SK-N-SH (cell line): Measurements from ENCODE around the gene G3BP1. TPM values are rescaled to one million over a fixed set of nuclear protein-coding genes. Genes with fewer than 3 reads are reported as not detected.

Experiments used
- CTCF ChIA-PET: fragments of 300-600, 350-600 bp; formaldehyde crosslinking; extraction: SDS; loops from one replicate; lab custom pipeline; 2021; lab: Yijun Ruan, JAX
- POLR2A ChIA-PET: fragments of 350-600 bp; sonication (Branson Sonifier 250); formaldehyde crosslinking; extraction: SDS; loops from one replicate; lab custom pipeline; 2020; ENCODE audit warnings: antibody characterized with exemption, inconsistent platforms; lab: Yijun Ruan, JAX
- DNase-seq: peaks from one replicate; pipeline ENCODE4 v3.0.0; 2012
- H2AFZ ChIP-seq: fragments of 200-600 bp; sonication (generic); 2 replicates; pipeline ENCODE4 v1.8.1; 2016; ENCODE audit warnings: antibody characterized with exemption, mild to moderate bottlenecking, low read depth
- H3F3A ChIP-seq: fragments of 200-600 bp; sonication (generic); replicated peaks from 2 replicates; pipeline ENCODE3; 2016; ENCODE audit warnings: antibody characterized with exemption, mild to moderate bottlenecking; ENCODE audit not compliant: insufficient read depth
- H3K27ac ChIP-seq, 2 experiments: fragments of 200-500 bp in 1 of 2; fragments of 200-600 bp in 1 of 2; sonication (Bioruptor generic) in 1 of 2; sonication (generic), shearing (Covaris generic) in 1 of 2; 2 replicates each; pipeline versions ENCODE4 v1.5.1 to v1.6.1; 2014 to 2016; ENCODE audit warnings: low read depth in 2 of 2, inconsistent platforms in 1 of 2, low read length in 1 of 2, mild to moderate bottlenecking in 1 of 2, mixed read lengths in 1 of 2
- H3K27me3 ChIP-seq: fragments of 200-600 bp; sonication (generic), shearing (Covaris generic); 2 replicates; pipeline ENCODE4 v1.6.1; 2016; ENCODE audit warnings: mixed run types; ENCODE audit not compliant: insufficient read depth
- H3K36me3 ChIP-seq, 2 experiments: fragments of 200-500 bp in 1 of 2; fragments of 200-600 bp in 1 of 2; sonication (Bioruptor generic) in 1 of 2; sonication (generic) in 1 of 2; replicated peaks in 1 of 2; 2 replicates each; pipeline versions ENCODE3 to v1.5.1; 2014 to 2016; ENCODE audit warnings: low read length in 1 of 2, mild to moderate bottlenecking in 1 of 2; ENCODE audit not compliant: insufficient read depth in 2 of 2, control insufficient read depth in 1 of 2
- H3K4me1 ChIP-seq, 2 experiments: fragments of 200-500 bp in 1 of 2; fragments of 200-600 bp in 1 of 2; sonication (Bioruptor generic) in 1 of 2; sonication (generic), shearing (Covaris generic) in 1 of 2; 2 replicates each; pipeline versions ENCODE4 v1.5.1 to v1.6.1; 2014 to 2016; ENCODE audit warnings: low read depth in 1 of 2, low read length in 1 of 2, mixed run types in 1 of 2; ENCODE audit not compliant: insufficient read depth in 2 of 2, control insufficient read depth in 1 of 2
- H3K4me2 ChIP-seq: fragments of 200-600 bp; sonication (generic), shearing (Covaris generic); 2 replicates; pipeline ENCODE4 v1.6.1; 2017; ENCODE audit warnings: mixed run types
- H3K4me3 ChIP-seq, 2 experiments: fragments of 200-500 bp in 1 of 2; fragments of 200-600 bp in 1 of 2; sonication (Bioruptor generic) in 1 of 2; sonication (generic), shearing (Covaris generic) in 1 of 2; 2 replicates each; pipeline versions ENCODE4 v1.5.1 to v1.8.1; 2014 to 2016; ENCODE audit warnings: low read depth in 2 of 2, inconsistent platforms in 1 of 2, low read length in 1 of 2, mild to moderate bottlenecking in 1 of 2, mixed read lengths in 1 of 2, moderate library complexity in 1 of 2
- H3K79me2 ChIP-seq: fragments of 200-600 bp; sonication (generic); 2 replicates; pipeline ENCODE4 v1.8.1; 2017; ENCODE audit warnings: mild to moderate bottlenecking; ENCODE audit not compliant: insufficient read depth
- H3K9ac ChIP-seq: fragments of 200-600 bp; sonication (generic); 2 replicates; pipeline ENCODE4 v1.6.1; 2017; ENCODE audit warnings: mixed run types
- H3K9me2 ChIP-seq: fragments of 200-600 bp; sonication (generic); 2 replicates; pipeline ENCODE4 v1.6.1; 2017; ENCODE audit warnings: mixed run types
- H3K9me3 ChIP-seq: fragments of 200-600 bp; sonication (generic); 2 replicates; pipeline ENCODE4 v1.6.1; 2017; ENCODE audit warnings: mixed run types, mild to moderate bottlenecking, moderate library complexity
- H4K20me1 ChIP-seq: fragments of 200-600 bp; sonication (generic); 2 replicates; pipeline ENCODE4 v1.6.1; 2017; ENCODE audit warnings: mild to moderate bottlenecking, mixed run types; ENCODE audit not compliant: insufficient read depth
- CHD2 ChIP-seq: fragments of 150-350 bp; IDR thresholded peaks from 2 replicates; pipeline ENCODE4 v1.6.1; 2018; ENCODE audit warnings: low read length; ENCODE audit not compliant: partially characterized antibody
- FOXM1 ChIP-seq: IDR thresholded peaks from 2 replicates; pipeline ENCODE4 v1.4.0; 2012; ENCODE audit warnings: low read depth, mild to moderate bottlenecking
- GATA2 ChIP-seq: sonication (generic); formaldehyde crosslinking; IDR thresholded peaks from 2 replicates; pipeline ENCODE4 v1.5.0; 2020; ENCODE audit warnings: mild to moderate bottlenecking, missing genetic modification reagents
- IRF3 ChIP-seq: fragments of 150-350 bp; IDR thresholded peaks from 2 replicates; pipeline ENCODE4 v1.6.1; 2016; ENCODE audit warnings: mild to moderate bottlenecking, low read depth, low read length
- MAX ChIP-seq: IDR thresholded peaks from 2 replicates; pipeline ENCODE4 v1.4.0; 2012; ENCODE audit warnings: low read depth
- MXI1 ChIP-seq: IDR thresholded peaks from 2 replicates; pipeline ENCODE4 v1.6.1; 2012; ENCODE audit warnings: mild to moderate bottlenecking, low read depth, low read length, improper control_type of control experiment
- NRF1 ChIP-seq: IDR thresholded peaks from 2 replicates; pipeline ENCODE4 v1.6.1; 2012; ENCODE audit warnings: low read depth, mild to moderate bottlenecking, low read length
- PBX3 ChIP-seq: IDR thresholded peaks from 2 replicates; pipeline ENCODE4; 2012
- RAD21 ChIP-seq: IDR thresholded peaks from 2 replicates; pipeline ENCODE4 v1.6.1; 2012; ENCODE audit warnings: mild to moderate bottlenecking, low read length
- RFX5 ChIP-seq: IDR thresholded peaks from 2 replicates; pipeline ENCODE4 v1.6.1; 2012; ENCODE audit warnings: mild to moderate bottlenecking, improper control_type of control experiment, low read length
- RXRA ChIP-seq: IDR thresholded peaks from 2 replicates; pipeline ENCODE4 v1.4.0; 2012; ENCODE audit warnings: low read depth, mild to moderate bottlenecking, borderline replicate concordance
- SMC3 ChIP-seq: IDR thresholded peaks from 2 replicates; pipeline ENCODE4 v1.6.1; 2012; ENCODE audit warnings: low read depth, low read length, improper control_type of control experiment
- TAF1 ChIP-seq: IDR thresholded peaks from 2 replicates; pipeline ENCODE4 v1.6.1; 2012; ENCODE audit warnings: low read depth, mild to moderate bottlenecking, low read length, moderate library complexity, borderline replicate concordance
- TEAD4 ChIP-seq: IDR thresholded peaks from 2 replicates; pipeline ENCODE4 v1.4.0; 2012; ENCODE audit warnings: mild to moderate bottlenecking, borderline replicate concordance; ENCODE audit not compliant: insufficient read depth
- YY1 ChIP-seq: IDR thresholded peaks from 2 replicates; pipeline ENCODE4 v1.4.0; 2012; ENCODE audit warnings: low read depth, mild to moderate bottlenecking
- WGBS: methylation state at CpG from one replicate; pipeline ENCODE4 v1.1.6; 2017; ENCODE audit warnings: low lambda C conversion rate; 5-methylcytosine and 5-hydroxymethylcytosine counted together
- polyA plus RNA-seq, 3 experiments: library from polyadenylated mRNA; depleted of rRNA; stranded (reverse); fragments of >200 nt; gene quantifications; 2 replicates each; pipeline ENCODE4 v1.2.3, GENCODE V29; 2012

Gene G3BP1
- polyA plus RNA-seq, 1 of the 3 experiments (the other 2 are of a cell fraction) = 21.7 TPM

- ChIA-PET POLR2A (interaction anchor here (1.0 kb wide), 1 partner anchor 15 kb away, joined by 3 read pairs; the partner anchor contains the start of gene G3BP1), CTCF (interaction anchor here (0.6 to 1.4 kb wide), 2 partner anchors 12 to 497 kb away, joined by 3 read pairs; no protein-coding TSS in a partner anchor)
- Histone ChIP-seq H3F3A (peaks cover 10% of the 10 kb centered on the region), H3K9me2 (no peaks in the 10 kb centered on the region), H3K27ac (no peak overlapping the region), H3K79me2 (peaks cover 100% of the 10 kb centered on the region), H3K9ac (no peak overlapping the region), H4K20me1 (peaks cover 94% of the 10 kb centered on the region), H3K36me3 (peaks cover 25 to 49% of the 10 kb centered on the region in 2 experiments), H3K4me1 (peaks cover 0 to 20% of the 10 kb centered on the region in 2 experiments; a peak in 2 of 4 replicates), H3K4me2 (no peak overlapping the region), H3K27me3 (no peaks in the 10 kb centered on the region), H3K4me3 (no peak overlapping the region), H2AFZ (no peak overlapping the region), H3K9me3 (no peaks in the 10 kb centered on the region)
- DNase-seq = no peak
- no peak for TF ChIP-seq MAX
- no peak for TF ChIP-seq GATA2 (CRISPR knock-in tag)
- no peak for TF ChIP-seq TAF1
- TF ChIP-seq FOXM1 = no peak
- no peak for TF ChIP-seq CHD2
- no peak for TF ChIP-seq RXRA
- TF ChIP-seq RAD21 = no peak
- no peak for TF ChIP-seq PBX3
- no peak for TF ChIP-seq TEAD4
- 76% methylated on average over 4 of the region's 4 CpGs for WGBS
Measured at GRCh38 chr5:151786468-151786867, 14.7 kb downstream of the G3BP1 start.

- ChIA-PET CTCF (interaction anchor here (1.0 to 1.4 kb wide), 3 partner anchors 11 to 129 kb away, joined by 3 read pairs; no protein-coding TSS in a partner anchor), POLR2A (no interaction called here)
- no peaks in the 10 kb centered on the region for H3K27me3 ChIP-seq
- H4K20me1 ChIP-seq = peaks cover 83% of the 10 kb centered on the region
- no peaks in the 10 kb centered on the region for H3K9me2 ChIP-seq
- DNase-seq = no peak
- H3K36me3 ChIP-seq = peaks cover 34 to 55% of the 10 kb centered on the region in 2 experiments
- H3K9me3 ChIP-seq = no peaks in the 10 kb centered on the region
- H3K79me2 ChIP-seq = peaks cover 100% of the 10 kb centered on the region
- no peak overlapping the region for H3K9ac ChIP-seq
- peaks cover 0 to 9% of the 10 kb centered on the region in 2 experiments; a peak in 2 of 4 replicates for H3K4me1 ChIP-seq
- no peak overlapping the region for H3K4me2 ChIP-seq
- H3K27ac ChIP-seq = no peak overlapping the region
- H2AFZ ChIP-seq = no peak overlapping the region
- peaks cover 9% of the 10 kb centered on the region for H3F3A ChIP-seq
- TF ChIP-seq IRF3 = no peak
- no peak for TF ChIP-seq MAX
- no peak for TF ChIP-seq MXI1
- no peak for TF ChIP-seq NRF1
- no peak for TF ChIP-seq YY1
- no peak for TF ChIP-seq RFX5
- TF ChIP-seq PBX3 = no peak
- TF ChIP-seq SMC3 = no peak
- WGBS = 85% methylated on average over 4 of the region's 6 CpGs
- H3K4me3 ChIP-seq = no peak overlapping the region
Measured at GRCh38 chr5:151787817-151788216, 16.1 kb downstream of the G3BP1 start.
